GM18861 (cell line): ENCODE data around the gene C15orf61.

Experiments used
- ATAC-seq: cut with Tn5 transposase; IDR thresholded peaks from one replicate; pipeline ENCODE4 v1.9.1; 2021; ENCODE audit not compliant: unreplicated experiment

The C15orf61 gene

DNA sequence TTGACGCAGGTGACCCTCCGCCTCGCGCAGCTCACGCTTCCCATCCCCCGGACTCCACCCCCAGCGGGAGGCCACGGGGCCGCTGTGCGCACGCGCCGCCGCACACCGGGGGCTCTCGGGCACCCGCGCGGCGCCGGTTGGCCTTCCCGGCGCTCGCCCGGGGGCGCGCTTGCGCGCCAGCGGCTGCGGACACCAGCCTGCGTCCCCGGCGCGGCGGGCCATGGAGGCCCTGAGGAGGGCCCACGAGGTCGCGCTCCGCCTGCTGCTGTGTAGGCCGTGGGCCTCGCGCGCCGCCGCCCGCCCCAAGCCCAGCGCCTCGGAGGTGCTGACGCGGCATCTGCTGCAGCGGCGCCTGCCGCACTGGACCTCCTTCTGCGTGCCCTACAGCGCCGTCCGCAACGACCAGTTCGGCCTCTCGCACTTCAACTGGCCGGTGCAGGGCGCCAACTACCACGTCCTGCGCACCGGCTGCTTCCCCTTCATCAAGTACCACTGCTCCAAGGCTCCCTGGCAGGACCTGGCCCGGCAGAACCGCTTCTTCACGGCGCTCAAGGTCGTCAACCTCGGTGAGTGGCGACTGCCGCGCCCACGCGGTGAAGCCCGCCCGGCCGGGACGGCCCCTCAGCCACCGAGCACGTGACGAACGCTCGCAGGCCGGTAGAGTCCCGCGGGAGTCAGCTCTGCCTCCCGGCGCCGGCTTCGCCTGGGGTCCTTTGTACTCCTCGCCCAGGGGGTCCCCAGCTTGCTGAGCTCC is at the start of gene C15orf61:
Gene C15orf61, plus strand, starts transcription at position 103 of the 754 bp plus-strand sequence. Its CDS starts 118 bp downstream, at position 221.
- ATAC-seq: peak; percentile 54

DNA sequence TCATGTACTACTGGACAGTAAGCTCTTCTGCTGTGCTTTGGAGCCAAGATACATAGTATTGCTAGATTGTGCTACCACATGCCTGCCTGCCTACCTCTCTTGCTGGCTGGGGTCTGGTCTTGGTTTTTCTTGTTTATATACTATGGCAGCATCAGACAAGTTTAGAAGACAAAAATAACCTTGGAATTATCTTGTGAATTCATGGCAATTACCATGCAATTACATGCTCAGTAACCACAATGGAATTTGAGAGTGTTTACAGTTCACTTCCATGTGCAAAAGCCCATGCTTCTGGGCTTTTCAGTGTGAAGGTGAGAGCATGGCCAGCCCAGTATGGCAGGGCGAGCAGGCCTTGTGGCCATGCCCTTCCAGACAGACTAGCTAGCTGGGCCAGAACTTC is 48.0 kb upstream of the C15orf61 start:
- no peak for ATAC-seq

DNA sequence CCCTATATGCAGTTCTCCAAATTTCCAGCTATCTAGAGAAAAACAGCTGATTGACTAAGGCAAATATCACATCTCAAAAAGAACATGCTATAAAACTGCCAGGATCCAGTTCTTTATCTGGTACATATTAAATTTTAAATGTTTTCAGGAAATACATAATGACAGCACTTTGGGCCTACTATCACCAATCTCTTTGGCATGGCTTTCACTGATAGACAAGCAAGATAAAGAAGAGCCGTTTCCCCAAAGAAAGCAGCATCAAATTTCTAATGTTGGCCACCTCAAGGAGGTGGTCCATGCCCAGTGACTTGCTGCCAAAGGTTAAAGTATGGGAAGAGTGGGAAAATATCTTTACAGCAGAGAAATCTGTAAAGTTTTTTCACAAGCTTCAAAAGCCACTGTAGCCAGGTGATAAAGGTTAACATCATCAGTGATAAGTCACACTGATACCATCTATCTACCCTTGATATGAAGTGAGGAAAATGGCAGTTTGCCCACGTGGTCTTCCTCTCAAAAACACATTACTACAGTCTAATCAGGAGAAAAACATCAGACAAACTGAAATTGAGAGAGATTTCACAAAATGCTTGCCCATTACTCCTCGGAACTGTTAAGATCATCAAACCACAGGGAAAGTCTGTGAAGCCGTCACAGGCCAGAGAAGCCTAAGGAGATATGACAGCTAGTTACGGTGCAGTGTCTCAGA is 46.4 kb upstream of the C15orf61 start:
- ATAC-seq: no peak

DNA sequence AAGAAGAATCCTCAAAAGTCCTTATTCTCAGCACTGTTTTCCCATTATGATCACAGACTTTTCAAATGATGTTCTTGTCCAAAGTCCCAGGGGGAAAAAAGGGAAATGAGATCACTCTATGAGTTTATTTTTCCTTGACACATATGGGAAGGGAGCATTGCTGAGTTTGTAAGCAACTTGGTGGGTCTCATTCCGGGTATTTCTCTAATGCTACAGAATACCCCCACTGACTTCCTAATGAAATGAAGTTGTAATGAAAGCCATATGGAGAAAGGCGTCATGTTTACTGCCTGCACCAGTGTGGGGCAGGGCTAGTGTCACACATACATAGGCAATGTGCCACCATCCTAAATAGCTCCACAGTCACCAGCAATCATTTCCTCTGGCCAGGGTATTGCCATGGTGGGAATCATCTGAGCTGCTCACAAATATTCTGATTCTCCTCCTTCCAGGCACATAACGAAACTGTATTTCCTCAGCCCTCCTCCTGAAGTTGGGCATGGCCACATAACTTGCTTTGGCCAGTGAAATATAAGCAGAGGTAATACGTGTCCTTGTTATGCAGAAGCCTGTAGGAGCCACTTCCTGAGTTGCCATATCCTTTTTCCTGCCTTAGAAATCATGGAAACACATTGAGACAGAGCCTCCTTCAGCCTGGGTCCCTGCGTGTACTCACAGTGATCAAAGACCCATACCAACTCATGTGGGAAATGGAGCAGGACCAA is 41.0 kb upstream of the C15orf61 start:
- no peak for ATAC-seq

DNA sequence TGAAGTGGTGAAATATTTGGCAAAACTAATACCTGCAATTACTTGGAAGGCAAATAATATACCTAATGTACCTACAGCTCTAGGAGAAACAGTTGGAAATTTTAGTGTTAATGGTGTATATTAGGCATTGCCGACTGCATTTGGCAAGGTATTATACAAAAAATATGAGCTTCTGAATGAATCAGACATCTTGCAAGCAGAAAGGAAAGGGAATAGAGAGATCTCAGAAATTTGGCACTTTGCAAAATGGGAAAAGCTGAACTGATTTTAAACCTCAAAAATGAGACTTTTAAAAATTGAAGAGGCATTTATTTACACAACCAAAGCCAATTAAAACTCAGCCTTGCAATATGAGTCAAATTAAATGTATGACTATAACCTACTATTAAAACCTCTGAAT is 40.2 kb upstream of the C15orf61 start:
- no peak for ATAC-seq

DNA sequence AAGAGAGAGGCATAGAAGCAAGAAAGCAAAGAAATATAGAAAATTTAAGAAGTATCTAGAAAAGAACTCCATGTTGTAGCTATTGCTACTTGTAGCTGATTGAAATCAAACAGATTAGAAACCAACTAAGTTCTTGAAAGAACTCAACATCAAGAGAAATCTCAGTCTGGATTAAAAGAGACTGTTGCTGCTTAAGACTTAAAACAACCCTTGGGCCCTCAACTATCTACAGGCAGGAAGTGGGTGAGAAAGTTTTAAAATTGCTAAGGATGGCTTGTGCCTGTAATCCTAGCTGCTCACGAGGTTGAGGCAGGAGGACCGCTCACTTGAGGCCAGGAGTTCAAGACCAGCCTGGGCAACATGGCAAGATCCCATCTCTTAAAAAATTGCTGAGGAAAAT is 39.3 kb upstream of the C15orf61 start:
- ATAC-seq: no peak

DNA sequence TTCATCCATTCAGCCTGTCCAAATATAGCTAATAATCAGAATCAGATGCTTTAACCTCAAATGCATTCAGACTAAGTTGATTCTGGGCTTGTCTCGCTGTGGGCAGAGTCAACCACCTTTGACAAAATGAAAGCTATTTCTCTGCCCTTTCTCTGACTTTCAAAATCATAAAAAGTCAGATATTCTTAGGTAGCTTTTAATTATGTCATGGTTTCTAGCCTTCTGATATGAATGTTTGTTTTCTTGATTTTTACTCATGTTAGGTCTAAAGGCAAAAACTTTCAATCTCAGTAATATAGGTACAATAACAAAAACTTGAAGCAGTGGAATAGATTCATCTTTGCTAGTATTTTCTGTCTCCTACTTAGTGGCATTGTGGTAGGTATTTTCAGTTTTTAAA is 25.3 kb upstream of the C15orf61 start:
- ATAC-seq: no peak

DNA sequence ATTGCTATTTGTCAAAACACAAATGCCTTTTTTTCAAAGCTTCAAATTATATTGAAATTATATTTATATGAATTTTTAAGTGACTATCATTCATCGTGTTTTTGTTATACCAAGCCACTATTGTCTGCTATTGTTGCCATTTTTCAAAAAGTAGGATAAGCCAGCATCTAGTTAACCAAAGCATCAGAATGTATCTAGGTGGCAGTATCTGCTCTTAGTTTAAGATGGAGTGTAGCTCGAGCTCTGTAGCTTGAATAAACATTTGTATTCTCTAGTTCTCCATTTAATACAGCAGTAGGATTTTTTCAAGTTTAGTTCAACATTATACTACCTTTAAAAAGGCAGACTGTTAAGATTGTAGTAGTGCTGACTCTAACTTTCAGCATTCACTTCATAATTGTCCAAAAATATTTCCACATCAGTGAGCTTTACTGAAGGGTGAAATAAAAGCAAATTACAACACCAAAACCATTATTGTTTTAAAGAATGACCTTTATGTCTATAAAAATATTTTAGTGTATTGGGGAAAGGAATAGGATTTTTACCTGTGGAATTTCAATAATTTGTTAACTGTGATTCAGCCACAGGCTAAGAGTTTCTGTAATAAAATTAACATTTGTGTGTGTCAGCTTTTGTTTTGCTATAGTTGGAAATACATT is 19.6 kb upstream of the C15orf61 start:
- no peak for ATAC-seq

DNA sequence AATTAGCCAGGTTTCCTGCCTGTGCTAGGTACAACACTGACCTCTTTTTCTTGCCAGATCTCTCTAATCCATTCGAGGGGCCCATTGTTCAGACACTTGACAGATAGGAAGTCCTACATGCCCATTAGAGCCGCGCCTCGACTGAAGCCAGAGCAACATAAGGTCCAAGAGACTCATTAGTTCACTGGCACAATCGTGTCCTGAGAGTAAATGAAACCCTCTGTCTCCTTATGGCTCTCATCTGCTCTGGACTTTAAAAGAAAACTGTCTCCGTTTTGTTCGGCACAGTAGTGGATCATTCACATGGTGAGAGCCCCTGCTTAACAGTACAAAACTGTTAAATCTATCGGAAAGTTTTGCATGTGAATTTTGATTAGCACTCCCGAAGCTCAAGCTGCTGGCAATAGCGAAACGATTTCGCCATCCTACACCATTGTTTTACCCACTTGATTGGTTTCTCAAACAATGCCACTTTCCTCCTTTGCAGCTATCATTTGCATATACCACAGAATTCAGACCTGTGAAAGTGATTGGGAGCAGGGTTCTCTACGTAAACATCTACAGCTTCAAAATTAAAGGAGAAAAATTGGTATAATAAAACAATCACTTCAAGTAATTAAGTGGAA is 19.0 kb upstream of the C15orf61 start:
- ATAC-seq: no peak

DNA sequence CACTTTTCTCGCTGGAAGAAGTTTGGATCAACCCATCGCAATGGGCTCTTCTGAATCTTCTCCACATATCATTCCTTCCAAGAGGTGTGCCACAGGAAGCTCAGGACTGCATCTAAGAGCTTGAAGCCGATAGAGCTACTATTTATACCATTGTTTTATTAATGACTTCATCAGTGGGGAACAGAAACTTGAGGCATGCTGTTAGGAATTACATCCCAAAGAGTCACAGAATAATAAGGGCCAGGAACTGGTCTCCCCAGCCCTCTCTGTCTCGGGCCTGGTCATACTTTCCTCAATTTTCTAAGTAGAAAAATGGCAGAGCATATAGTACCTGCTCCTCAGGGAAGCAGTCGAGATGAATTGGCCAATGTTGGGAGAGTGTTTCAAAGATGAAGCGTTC is 16.9 kb upstream of the C15orf61 start:
- no peak for ATAC-seq

DNA sequence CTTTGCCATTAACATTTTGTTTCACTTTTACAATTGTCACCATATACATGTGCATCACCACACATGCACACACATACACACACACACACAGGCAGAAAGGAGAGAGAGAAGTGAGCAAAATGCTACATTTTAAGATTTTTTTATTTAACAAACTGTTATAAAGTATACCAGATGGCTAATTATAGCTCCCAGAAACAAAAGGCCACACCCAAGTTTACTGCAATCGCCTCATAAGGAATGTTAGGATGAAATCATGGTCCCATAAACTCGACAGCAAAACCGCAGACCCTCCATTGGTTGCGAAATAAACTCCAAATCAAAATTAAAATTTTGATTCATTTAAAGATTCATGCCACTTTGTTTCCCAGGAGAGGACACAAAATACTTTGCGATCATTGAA is 16.1 kb upstream of the C15orf61 start:
- ATAC-seq: no peak

DNA sequence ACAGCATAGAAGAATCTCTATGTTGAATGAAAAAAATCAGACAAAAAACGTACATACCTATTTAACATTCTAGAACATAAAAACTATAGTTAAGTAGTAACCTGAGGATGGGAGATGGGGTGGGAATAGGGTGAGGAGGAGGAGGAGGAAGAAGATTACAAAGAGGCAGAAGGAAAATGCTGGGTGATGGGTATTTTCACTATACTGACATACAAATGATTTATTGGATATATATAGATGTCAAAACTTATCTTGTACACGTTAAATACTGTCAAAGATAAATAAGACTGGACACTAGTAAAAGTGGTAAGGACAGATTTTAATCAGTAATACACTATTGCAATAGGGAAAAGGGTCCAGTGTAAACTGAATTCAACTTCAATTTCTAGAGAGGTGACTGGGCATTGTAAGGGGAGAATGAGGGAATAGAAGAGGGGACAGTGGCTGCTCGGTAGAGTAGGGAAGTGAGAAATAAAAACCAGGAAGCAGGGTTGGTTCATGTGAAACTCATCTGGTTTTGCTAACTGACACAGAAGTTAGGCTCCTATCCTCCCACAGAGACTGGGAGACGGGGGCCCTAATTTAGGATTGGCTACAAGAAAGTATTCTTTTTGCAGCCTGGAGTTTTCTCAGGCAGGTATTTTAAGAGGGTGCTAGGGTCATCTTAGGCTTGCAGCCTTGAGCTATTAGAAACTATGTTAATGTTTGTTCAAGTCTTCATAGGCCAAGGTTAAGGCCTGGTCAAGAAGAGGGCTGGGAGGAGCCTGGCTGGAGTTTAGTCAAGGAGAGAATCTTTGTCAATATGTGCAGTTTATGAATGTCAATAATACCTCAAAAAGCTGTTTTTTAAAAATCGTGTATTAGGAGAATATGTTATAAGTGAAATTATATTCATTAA is 15.0 kb upstream of the C15orf61 start:
- ATAC-seq: no peak

DNA sequence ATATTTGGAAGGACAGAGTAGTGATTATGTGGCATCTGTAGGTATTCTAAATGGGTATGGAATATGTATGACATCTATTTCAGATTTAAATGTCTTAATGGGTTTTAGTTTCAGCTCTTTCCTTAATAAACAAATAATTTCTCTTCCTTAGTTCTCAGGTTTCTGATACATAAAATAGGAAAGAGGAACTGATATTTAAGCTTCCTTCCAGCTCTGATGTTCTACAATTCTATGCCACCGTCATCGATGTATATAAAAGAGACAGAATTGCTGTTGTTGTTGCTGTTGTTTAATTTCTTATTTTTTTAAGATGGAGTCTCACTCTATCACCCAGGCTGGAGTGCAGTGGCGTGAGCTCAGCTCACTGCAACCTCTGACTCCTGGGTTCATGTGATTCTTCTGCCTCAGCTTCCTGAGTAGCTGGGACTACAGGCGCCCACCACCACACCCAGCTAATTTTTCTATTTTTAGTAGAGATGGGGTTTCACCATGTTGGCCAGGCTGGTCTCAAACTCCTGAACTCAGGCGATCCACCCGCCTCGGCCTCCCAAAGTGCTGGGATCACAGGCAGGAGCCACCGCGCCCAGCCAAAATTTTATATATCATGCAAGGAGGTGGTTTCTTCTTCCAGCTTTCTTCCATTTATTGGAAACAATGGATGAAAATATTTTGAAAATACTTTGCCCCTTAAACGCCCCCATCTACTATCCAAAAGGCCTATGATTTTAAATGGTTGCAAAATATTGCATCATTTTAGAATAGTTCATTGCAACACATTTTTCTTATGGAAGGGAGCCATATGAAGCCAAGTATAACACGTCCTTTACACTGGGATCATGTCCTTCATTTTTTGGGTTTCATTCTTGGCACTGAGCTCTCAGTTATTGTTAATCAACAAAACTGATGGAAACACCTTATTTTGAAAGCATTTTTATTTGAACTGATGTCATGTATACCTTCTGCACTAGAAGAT is 13.9 kb upstream of the C15orf61 start:
- ATAC-seq: no peak

DNA sequence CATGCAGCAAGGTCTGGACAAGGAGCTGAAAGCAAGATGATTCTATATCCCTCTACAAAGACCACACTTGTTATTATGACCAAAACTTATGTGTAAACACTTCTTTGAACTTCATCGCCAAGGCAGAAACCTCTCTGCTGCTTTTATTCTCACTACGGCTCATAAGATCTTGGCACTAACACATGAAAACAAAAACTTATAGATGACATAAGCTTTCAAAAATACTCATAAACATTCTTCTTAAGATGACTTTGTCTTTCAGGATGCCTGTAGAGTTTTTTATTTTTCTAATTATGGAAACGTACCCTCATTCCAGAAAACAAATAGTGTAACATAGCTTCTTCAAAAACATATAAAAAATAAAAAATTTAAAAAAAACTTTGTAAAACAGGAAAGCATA is 12.5 kb upstream of the C15orf61 start:
- no peak for ATAC-seq

DNA sequence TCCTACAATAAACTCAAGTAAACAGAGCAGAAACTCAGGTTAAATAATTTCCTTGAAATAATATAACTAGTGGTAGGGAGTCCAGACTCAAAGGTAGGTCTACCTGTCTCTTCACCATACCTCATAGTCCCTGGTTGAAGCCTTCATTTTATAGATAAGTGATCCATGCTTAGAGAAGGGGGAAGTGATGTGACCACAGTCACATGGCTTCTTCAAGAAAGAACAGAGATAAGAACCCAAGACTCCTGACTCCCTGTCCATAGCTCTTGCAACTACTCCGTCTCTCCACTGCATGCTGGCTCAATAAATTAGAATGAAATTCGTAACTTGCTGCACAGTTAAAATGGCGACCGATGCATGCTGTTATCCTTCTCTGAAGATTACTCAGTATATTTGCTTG is 11.0 kb upstream of the C15orf61 start:
- ATAC-seq: no peak

DNA sequence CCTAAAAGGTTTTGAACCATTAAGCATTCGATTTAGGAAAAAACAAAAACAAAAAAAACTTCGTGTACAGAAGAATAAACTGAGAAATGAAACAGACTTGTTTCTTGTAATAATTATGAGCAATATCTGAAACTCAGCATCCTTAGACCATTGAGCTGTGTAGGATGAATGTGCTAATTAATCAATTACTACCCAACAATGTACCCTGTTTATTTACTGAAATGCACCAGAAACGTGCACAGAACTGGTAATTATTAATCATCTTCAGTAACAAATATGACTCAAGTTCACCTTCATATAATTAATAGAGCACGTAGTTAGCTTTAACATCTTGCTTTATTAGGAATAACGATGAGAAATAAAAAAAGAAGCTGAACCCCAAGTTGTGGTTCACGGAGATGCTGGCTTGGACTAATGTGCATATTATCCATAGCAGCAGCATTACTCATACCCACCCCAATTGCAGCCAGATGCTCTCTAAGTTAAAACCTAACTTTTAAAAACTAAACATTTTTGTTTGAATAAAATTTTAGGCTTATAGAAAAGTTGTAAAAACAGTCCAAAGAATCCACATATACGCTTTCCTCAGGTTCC is 10.2 kb upstream of the C15orf61 start:
- no peak for ATAC-seq

DNA sequence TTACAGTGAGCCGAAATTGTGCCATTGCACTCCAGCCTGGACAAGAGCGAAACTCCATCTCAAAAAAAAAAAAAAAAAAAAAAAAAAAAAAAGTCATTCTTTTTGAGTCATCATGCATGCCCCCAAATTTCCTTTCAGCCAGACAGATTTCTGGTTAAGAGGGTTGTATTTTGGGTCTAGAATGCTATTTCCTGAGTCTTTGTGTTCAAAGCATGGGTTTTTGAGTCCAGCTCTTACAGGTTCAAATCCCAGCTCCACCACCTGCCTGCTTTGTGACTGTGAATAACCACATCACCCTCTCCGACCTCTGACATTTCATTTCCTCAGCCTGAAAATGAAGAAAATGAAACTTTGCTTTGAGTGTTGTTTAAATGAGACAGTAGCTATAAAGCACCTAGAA is 9.3 kb upstream of the C15orf61 start:
- ATAC-seq: no peak

DNA sequence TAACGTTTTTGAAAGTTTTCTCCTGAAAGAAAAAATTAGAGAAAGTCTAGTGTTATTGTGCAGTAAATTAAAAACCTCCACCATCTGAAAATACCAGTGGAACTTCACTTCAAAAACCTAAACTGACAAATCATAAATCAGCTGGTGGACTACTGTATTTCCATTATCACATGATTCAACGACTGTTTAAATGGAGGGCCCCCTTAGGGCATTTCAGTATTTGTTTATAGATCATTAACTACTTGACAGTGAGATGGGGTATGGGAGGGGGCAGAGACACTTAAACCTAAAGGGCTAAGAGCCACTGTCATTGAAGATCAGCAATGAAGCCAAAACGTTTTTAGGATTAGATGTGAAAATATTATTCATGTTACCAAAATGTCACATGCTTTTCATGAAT is 8.8 kb upstream of the C15orf61 start:
- ATAC-seq: no peak
